Hepatocyte (in vitro differentiated cells): ENCODE data around the gene TXNRD1.

Experiments
- CTCF ChIP-seq: fragments of 200-600 bp; sonication (generic); IDR thresholded peaks from 2 replicates; pipeline ENCODE4 v1.5.1; 2016; ENCODE audit warnings: antibody characterized with exemption, mild to moderate bottlenecking; ENCODE audit not compliant: poor library complexity
- EZH2 ChIP-seq: fragments of 200-600 bp; sonication (generic); IDR thresholded peaks from 2 replicates; pipeline ENCODE4 v1.6.1; 2016; ENCODE audit warnings: antibody characterized with exemption, mild to moderate bottlenecking, borderline replicate concordance
- EZH2phosphoT487 ChIP-seq: fragments of 200-600 bp; sonication (generic); IDR thresholded peaks from one replicate; pipeline ENCODE4 v1.6.1; 2018; ENCODE audit warnings: antibody characterized with exemption, mild to moderate bottlenecking, low read depth, moderate library complexity; ENCODE audit not compliant: unreplicated experiment, severe bottlenecking

- TF ChIP-seq CTCF (no peak), EZH2 (no peak), EZH2phosphoT487 (no peak)
Observed at GRCh38 chr12:104183443-104183842, 32.1 kb upstream of the TXNRD1 start.
